Liver (tissue), 9 donors: ENCODE measurements around the gene HAUS7. TPM values are rescaled to one million over a fixed set of nuclear protein-coding genes. Genes with fewer than 3 reads are reported as not detected.

Source experiments
- DNase-seq: peaks from one replicate; pipeline ENCODE4 v3.0.0-alpha.2; 2017; ENCODE audit warnings: low spot score
- H3K27ac ChIP-seq, 2 donors: one replicate each; pipeline ENCODE4 v1.7.0; 2013; ENCODE audit warnings: inconsistent platforms in 2 of 2, low read length in 2 of 2, control low read depth in 1 of 2, low read depth in 1 of 2, mild to moderate bottlenecking in 1 of 2
- H3K27me3 ChIP-seq, 4 donors: one replicate each; pipeline versions ENCODE4 v1.6.1 to v1.7.0; 2013; ENCODE audit warnings: low read length in 3 of 4, inconsistent platforms in 1 of 4, mild to moderate bottlenecking in 1 of 4, moderate library complexity in 1 of 4; ENCODE audit not compliant: control insufficient read depth in 4 of 4, insufficient read depth in 4 of 4
- H3K36me3 ChIP-seq, 4 donors: one replicate each; pipeline versions ENCODE4 v1.6.1 to v1.7.0; 2013; ENCODE audit warnings: low read length in 3 of 4, mild to moderate bottlenecking in 3 of 4, low read depth in 1 of 4, moderate library complexity in 1 of 4; ENCODE audit not compliant: control insufficient read depth in 4 of 4, insufficient read depth in 3 of 4
- H3K4me1 ChIP-seq, 4 donors: one replicate each; pipeline versions ENCODE4 v1.6.1 to v1.7.0; 2013; ENCODE audit warnings: low read length in 3 of 4, mild to moderate bottlenecking in 3 of 4, moderate library complexity in 1 of 4; ENCODE audit not compliant: control insufficient read depth in 4 of 4, insufficient read depth in 4 of 4
- H3K4me3 ChIP-seq, 3 donors: one replicate each; pipeline versions ENCODE4 v1.6.1 to v1.7.0; 2013; ENCODE audit warnings: low read length in 3 of 3, control low read depth in 1 of 3, low read depth in 1 of 3, mild to moderate bottlenecking in 1 of 3
- H3K9ac ChIP-seq, 2 donors: one replicate each; pipeline ENCODE4 v1.7.0; 2013; ENCODE audit warnings: low read length in 2 of 2, mild to moderate bottlenecking in 2 of 2, moderate library complexity in 2 of 2, control low read depth in 1 of 2, low read depth in 1 of 2
- H3K9me3 ChIP-seq, 4 donors: one replicate each; pipeline versions ENCODE4 v1.6.1 to v1.7.0; 2013; ENCODE audit warnings: low read length in 3 of 4; ENCODE audit not compliant: control insufficient read depth in 4 of 4
- EGR1 ChIP-seq, 2 donors: IDR thresholded peaks; 2 replicates each; pipeline ENCODE4 v1.6.1; 2016 to 2018; ENCODE audit warnings: antibody characterized with exemption in 2 of 2, low read depth in 2 of 2
- FOXA1 ChIP-seq: IDR thresholded peaks from 2 replicates; pipeline ENCODE4 v1.6.1; 2016; ENCODE audit warnings: antibody characterized with exemption
- FOXA2 ChIP-seq: IDR thresholded peaks from 2 replicates; pipeline ENCODE4 v1.6.1; 2016; ENCODE audit warnings: antibody characterized with exemption
- GABPA ChIP-seq, 2 donors: IDR thresholded peaks in 1 of 2; conservative IDR thresholded peaks in 1 of 2; 2 replicates each; pipeline ENCODE4 v1.6.1; 2016; ENCODE audit warnings: antibody characterized with exemption in 2 of 2, mild to moderate bottlenecking in 1 of 2, moderate library complexity in 1 of 2
- HNF4A ChIP-seq, 2 donors: conservative IDR thresholded peaks; 2 replicates each; pipeline ENCODE4 v1.6.1; 2016; ENCODE audit warnings: antibody characterized with exemption in 2 of 2, mild to moderate bottlenecking in 2 of 2
- HNF4G ChIP-seq: IDR thresholded peaks from 2 replicates; pipeline ENCODE4 v1.6.1; 2016; ENCODE audit warnings: antibody characterized with exemption
- JUND ChIP-seq, 2 donors: IDR thresholded peaks; 2 replicates each; pipeline ENCODE4 v1.6.1; 2016; ENCODE audit warnings: antibody characterized with exemption in 2 of 2
- NR2F2 ChIP-seq: IDR thresholded peaks from 2 replicates; pipeline ENCODE4 v1.6.1; 2016; ENCODE audit warnings: antibody characterized with exemption
- RAD21 ChIP-seq, 2 donors: IDR thresholded peaks; 2 replicates each; pipeline ENCODE4 v1.6.1; 2016; ENCODE audit warnings: antibody characterized with exemption in 2 of 2, mild to moderate bottlenecking in 2 of 2
- RXRA ChIP-seq, 2 donors: IDR thresholded peaks; 2 replicates each; pipeline ENCODE4 v1.6.1; 2017 to 2018; ENCODE audit warnings: antibody characterized with exemption in 2 of 2, mild to moderate bottlenecking in 1 of 2
- SP1 ChIP-seq: IDR thresholded peaks from 2 replicates; pipeline ENCODE4 v1.6.1; 2018; ENCODE audit warnings: antibody characterized with exemption, mild to moderate bottlenecking
- TAF1 ChIP-seq: conservative IDR thresholded peaks from 2 replicates; pipeline ENCODE4 v1.6.1; 2016; ENCODE audit warnings: antibody characterized with exemption, mild to moderate bottlenecking
- YY1 ChIP-seq: IDR thresholded peaks from 2 replicates; pipeline ENCODE4 v1.6.1; 2016; ENCODE audit warnings: antibody characterized with exemption, mild to moderate bottlenecking
- WGBS: extraction: QIAGEN DNeasy Blood & Tissue Kit; methylation state at CpG from one replicate; pipeline ENCODE4 v1.1.7; 2013; 5-methylcytosine and 5-hydroxymethylcytosine counted together
- polyA plus RNA-seq, 2 donors: library from polyadenylated mRNA; stranded (reverse) in 1 of 2; unstranded in 1 of 2; fragments of 200-250 nt in 1 of 2; fragments of >200 nt in 1 of 2; fragmentation: Nextera tagmentation in 1 of 2; extraction: Ambion mirVana in 1 of 2; gene quantifications; one replicate each; pipeline versions ENCODE4 v1.2.1 to v1.2.3, GENCODE V29; 2013 to 2015
- total RNA-seq, 2 donors: library from RNA; depleted of rRNA; stranded (reverse); fragments of >200 nt; gene quantifications; one replicate each; pipeline ENCODE4 v1.2.3, GENCODE V29; 2014
- TF ChIP-seq, protein P1 (sequence below): IDR thresholded peaks from 2 replicates; pipeline ENCODE4 v1.6.1; 2016; ENCODE audit warnings: antibody characterized with exemption
- TF ChIP-seq, protein P2 (sequence below): fragments of 150-350 bp; IDR thresholded peaks from 2 replicates; pipeline ENCODE4 v1.5.1; 2017; ENCODE audit warnings: improper control_type of control experiment, low read depth, low read length; ENCODE audit not compliant: missing input control
- TF ChIP-seq, protein P3 (sequence below): IDR thresholded peaks from 2 replicates; pipeline ENCODE4 v1.6.1; 2016; ENCODE audit warnings: antibody characterized with exemption
- TF ChIP-seq, protein P4 (sequence below): IDR thresholded peaks from 2 replicates; pipeline ENCODE4 v1.6.1; 2016; ENCODE audit warnings: antibody characterized with exemption
- TF ChIP-seq, protein P5 (sequence below): IDR thresholded peaks from 2 replicates; pipeline ENCODE4 v1.6.1; 2016; ENCODE audit warnings: antibody characterized with exemption, mild to moderate bottlenecking
- donor health status: healthy.
- donor health status: healthy.
- donor health status: healthy.
- donor health status: healthy.
- donor health status: healthy.

HAUS7 gene
- total and polyA plus RNA-seq, 4 donors, result 7.0 to 8.9 (median 7.8) TPM

DNA sequence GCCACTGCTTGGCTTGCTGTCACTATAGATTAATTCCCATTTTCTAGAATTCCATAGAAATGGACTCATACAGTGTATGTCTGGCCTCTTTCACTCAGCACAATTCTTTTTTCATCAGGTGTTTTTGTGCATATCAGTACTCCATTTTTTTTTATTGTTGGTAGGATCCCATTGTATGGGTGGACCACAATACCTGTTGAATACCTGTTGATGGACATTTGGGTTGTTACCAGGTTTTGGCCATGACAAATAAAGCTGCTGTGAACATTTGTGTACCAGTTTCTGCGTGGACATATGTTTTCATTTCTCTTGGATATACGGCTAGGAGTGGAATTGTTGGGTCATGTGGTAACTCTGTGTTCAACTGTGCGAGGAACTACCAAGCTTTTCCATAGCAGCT is 44.2 kb downstream of the HAUS7 start:
- TF ChIP-seq FOXA1, result no peak
- no peak for TF ChIP-seq GABPA (IDR thresholded peaks at IDR 0.05 in 1 of 2, conservative IDR thresholded peaks at IDR 0.05 in 1 of 2)
- no peak for TF ChIP-seq FOXA2
- TF ChIP-seq, protein P1, sequence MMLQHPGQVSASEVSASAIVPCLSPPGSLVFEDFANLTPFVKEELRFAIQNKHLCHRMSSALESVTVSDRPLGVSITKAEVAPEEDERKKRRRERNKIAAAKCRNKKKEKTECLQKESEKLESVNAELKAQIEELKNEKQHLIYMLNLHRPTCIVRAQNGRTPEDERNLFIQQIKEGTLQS, result no peak
- no peak for TF ChIP-seq TAF1
- TF ChIP-seq, protein P2, sequence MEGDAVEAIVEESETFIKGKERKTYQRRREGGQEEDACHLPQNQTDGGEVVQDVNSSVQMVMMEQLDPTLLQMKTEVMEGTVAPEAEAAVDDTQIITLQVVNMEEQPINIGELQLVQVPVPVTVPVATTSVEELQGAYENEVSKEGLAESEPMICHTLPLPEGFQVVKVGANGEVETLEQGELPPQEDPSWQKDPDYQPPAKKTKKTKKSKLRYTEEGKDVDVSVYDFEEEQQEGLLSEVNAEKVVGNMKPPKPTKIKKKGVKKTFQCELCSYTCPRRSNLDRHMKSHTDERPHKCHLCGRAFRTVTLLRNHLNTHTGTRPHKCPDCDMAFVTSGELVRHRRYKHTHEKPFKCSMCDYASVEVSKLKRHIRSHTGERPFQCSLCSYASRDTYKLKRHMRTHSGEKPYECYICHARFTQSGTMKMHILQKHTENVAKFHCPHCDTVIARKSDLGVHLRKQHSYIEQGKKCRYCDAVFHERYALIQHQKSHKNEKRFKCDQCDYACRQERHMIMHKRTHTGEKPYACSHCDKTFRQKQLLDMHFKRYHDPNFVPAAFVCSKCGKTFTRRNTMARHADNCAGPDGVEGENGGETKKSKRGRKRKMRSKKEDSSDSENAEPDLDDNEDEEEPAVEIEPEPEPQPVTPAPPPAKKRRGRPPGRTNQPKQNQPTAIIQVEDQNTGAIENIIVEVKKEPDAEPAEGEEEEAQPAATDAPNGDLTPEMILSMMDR, result no peak
- no peak for TF ChIP-seq JUND (IDR thresholded peaks at IDR 0.05)
- TF ChIP-seq, protein P3, sequence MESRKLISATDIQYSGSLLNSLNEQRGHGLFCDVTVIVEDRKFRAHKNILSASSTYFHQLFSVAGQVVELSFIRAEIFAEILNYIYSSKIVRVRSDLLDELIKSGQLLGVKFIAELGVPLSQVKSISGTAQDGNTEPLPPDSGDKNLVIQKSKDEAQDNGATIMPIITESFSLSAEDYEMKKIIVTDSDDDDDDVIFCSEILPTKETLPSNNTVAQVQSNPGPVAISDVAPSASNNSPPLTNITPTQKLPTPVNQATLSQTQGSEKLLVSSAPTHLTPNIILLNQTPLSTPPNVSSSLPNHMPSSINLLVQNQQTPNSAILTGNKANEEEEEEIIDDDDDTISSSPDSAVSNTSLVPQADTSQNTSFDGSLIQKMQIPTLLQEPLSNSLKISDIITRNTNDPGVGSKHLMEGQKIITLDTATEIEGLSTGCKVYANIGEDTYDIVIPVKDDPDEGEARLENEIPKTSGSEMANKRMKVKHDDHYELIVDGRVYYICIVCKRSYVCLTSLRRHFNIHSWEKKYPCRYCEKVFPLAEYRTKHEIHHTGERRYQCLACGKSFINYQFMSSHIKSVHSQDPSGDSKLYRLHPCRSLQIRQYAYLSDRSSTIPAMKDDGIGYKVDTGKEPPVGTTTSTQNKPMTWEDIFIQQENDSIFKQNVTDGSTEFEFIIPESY, result no peak
- no peak for TF ChIP-seq RAD21 (IDR thresholded peaks at IDR 0.05)
- no peak for TF ChIP-seq NR2F2
- TF ChIP-seq, protein P4, sequence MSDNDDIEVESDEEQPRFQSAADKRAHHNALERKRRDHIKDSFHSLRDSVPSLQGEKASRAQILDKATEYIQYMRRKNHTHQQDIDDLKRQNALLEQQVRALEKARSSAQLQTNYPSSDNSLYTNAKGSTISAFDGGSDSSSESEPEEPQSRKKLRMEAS, result no peak
- TF ChIP-seq HNF4G, result no peak
- TF ChIP-seq EGR1 (IDR thresholded peaks at IDR 0.05; ENCODE audit: low read depth in 2 of 2), result no peak
- TF ChIP-seq RXRA (IDR thresholded peaks at IDR 0.05), result no peak
- TF ChIP-seq YY1, result no peak
- no peak for TF ChIP-seq SP1
- no peak for TF ChIP-seq HNF4A (conservative IDR thresholded peaks at IDR 0.05)
- TF ChIP-seq, protein P5, sequence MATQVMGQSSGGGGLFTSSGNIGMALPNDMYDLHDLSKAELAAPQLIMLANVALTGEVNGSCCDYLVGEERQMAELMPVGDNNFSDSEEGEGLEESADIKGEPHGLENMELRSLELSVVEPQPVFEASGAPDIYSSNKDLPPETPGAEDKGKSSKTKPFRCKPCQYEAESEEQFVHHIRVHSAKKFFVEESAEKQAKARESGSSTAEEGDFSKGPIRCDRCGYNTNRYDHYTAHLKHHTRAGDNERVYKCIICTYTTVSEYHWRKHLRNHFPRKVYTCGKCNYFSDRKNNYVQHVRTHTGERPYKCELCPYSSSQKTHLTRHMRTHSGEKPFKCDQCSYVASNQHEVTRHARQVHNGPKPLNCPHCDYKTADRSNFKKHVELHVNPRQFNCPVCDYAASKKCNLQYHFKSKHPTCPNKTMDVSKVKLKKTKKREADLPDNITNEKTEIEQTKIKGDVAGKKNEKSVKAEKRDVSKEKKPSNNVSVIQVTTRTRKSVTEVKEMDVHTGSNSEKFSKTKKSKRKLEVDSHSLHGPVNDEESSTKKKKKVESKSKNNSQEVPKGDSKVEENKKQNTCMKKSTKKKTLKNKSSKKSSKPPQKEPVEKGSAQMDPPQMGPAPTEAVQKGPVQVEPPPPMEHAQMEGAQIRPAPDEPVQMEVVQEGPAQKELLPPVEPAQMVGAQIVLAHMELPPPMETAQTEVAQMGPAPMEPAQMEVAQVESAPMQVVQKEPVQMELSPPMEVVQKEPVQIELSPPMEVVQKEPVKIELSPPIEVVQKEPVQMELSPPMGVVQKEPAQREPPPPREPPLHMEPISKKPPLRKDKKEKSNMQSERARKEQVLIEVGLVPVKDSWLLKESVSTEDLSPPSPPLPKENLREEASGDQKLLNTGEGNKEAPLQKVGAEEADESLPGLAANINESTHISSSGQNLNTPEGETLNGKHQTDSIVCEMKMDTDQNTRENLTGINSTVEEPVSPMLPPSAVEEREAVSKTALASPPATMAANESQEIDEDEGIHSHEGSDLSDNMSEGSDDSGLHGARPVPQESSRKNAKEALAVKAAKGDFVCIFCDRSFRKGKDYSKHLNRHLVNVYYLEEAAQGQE, result no peak
- Histone ChIP-seq H3K36me3 (no peaks in the 10 kb centered on the region), H3K27me3 (peaks cover 0 to 4% (median 0%) of the 10 kb centered on the region in 4 donors), H3K4me3 (no peak overlapping the region), H3K27ac (no peak overlapping the region), H3K9me3 (peaks cover 0 to 6% (median 1%) of the 10 kb centered on the region in 4 donors), H3K9ac (no peak overlapping the region), H3K4me1 (no peaks in the 10 kb centered on the region)
- DNase-seq, result no peak
- WGBS, result 95% methylated on average over 3 of the region's 3 CpGs
